ENCODE data around the gene CRYBA4.

The CRYBA4 gene

DNA sequence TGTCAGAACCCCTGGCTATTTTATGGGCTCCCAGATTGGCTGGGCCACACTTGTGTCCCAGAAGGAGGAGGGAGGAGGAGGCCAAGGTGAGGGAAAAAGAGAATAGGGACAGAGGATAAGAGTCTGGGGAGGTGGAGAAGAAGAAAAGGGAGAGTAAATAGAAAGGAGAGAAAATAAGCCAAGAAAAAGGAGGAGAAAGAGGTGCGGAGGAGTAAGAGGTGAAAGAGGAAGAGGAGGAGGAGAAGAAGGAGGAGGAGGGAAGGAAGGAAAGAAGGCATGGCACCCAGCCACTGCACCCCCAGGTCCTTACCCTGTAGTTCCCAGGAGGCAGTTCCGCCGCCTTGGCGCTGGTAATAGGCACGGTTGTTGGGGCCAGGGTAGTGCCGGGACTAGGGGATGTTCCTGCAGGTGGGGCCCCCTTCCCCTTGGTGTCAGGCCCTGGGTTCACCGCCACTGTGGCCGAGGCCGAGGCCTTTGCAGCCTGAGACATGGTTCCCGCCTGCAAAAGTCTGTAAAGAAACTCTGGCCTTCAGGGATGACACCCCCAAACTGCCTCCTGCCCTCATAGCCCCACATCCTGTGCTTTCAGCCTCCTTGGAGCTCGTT, 5.8 kb upstream of the CRYBA4 start:
- Histone ChIP-seq H3K36me3 (no peaks in the 10 kb centered on the region), H3K9me3 (no peaks in the 10 kb centered on the region), H3K4me1 (peaks cover 19% of the 10 kb centered on the region), H3K27me3 (no peaks in the 10 kb centered on the region), H3K4me3 (ENCODE audit: low read depth, low read length) (no peak overlapping the region)
- TF ChIP-seq CTCF (IDR thresholded peaks at IDR 0.05; ENCODE audit: low read depth, low read length): no peak
- no peak for DNase-seq

DNA sequence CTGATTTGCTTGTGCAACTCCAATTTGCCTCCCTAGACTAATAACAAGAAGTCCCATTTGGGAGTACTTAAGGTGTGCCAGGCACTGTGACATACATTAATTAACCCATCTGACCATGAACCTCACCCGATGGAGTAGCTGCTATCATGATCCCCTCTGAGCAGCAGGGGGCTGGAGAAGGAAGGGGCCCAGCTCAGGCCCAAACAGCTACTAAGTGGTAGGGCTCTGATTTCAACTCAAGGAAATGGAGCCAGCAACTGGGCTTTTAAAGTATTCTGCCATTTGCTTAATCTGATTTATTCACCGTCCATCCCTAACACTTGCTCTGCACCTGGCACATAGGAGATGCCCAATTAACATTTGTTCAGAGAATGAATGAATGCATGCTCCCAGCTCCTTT, 5.1 kb upstream of the CRYBA4 start:
- H3K36me3 ChIP-seq: no peaks in the 10 kb centered on the region
- H3K27me3 ChIP-seq: no peaks in the 10 kb centered on the region
- H3K9me3 ChIP-seq: no peaks in the 10 kb centered on the region
- H3K4me3 ChIP-seq (ENCODE audit: low read depth, low read length): no peak overlapping the region
- no peak for DNase-seq
- TF ChIP-seq CTCF (IDR thresholded peaks at IDR 0.05; ENCODE audit: low read depth, low read length): no peak
- H3K4me1 ChIP-seq: peaks cover 19% of the 10 kb centered on the region

DNA sequence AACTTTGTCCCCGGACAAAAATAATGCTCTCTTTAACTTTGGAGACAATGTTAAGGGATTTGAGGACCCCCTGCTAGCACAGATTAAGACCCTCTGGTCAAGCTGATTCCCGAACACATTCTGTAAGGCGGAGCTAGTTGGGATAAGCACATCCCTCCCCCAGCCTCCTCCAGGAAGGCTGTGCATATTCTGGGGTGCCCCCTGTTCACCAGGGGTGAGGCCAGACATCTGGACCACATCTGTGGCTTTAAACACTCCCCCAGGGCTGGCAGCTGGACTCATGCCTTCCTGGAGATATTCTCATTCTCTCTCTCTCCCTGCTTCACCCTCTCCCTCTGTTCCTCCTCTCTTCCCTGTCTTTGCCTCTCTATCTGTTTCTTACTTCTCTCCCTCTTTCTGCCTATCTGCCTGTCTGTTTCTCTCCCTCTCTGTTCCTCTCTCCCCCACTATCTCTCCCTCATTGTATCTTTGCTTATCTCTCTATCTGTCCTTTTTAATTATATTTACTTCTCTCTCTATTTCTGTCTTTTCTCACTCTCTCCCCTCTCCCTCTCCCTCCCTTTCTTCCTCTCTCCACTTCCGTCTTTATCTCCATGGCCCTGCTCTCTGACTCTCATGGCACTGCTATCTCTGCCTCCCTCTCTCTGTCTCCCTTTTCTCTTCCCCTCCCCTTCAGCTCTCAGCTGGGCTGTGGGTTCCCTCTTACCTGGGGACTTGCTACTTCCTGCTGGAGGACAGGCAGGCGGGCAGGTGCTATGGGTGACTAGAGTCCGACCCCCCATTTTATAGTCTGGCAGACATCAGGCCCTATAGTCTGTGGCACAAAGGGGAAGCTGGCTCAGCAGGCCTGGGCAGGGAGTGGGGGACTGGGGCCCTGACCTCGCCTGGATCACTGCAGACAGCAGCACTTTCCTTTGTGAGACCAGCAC, 4.2 kb upstream of the CRYBA4 start, which contains the start of gene CRYBB1:
Gene CRYBB1 (minus strand): TSS at position 757 of the 929 bp plus-strand sequence. CDS start 1,708 bp downstream, outside the sequence.
- no peak for TF ChIP-seq CTCF (IDR thresholded peaks at IDR 0.05; ENCODE audit: low read depth, low read length)
- Histone ChIP-seq H3K27me3 (no peaks in the 10 kb centered on the region), H3K9me3 (no peaks in the 10 kb centered on the region), H3K4me3 (ENCODE audit: low read depth, low read length) (no peak within 1 kb of the TSS), H3K36me3 (no peaks in the 10 kb centered on the region), H3K4me1 (peaks cover 19% of the 10 kb centered on the region)
- DNase-seq: no peak

GRCh38 chr22:26618455-26618854, 3.3 kb upstream of the CRYBA4 start:
- no peak overlapping the region for H3K4me3 ChIP-seq (ENCODE audit: low read depth, low read length)
- DNase-seq: no peak
- H3K4me1 ChIP-seq: peaks cover 19% of the 10 kb centered on the region
- TF ChIP-seq CTCF (IDR thresholded peaks at IDR 0.05; ENCODE audit: low read depth, low read length): no peak
- no peaks in the 10 kb centered on the region for H3K9me3 ChIP-seq
- H3K27me3 ChIP-seq: no peaks in the 10 kb centered on the region
- H3K36me3 ChIP-seq: no peaks in the 10 kb centered on the region

GRCh38 chr22:26619510-26619909, 2.3 kb upstream of the CRYBA4 start:
- Histone ChIP-seq H3K9me3 (no peaks in the 10 kb centered on the region), H3K4me3 (ENCODE audit: low read depth, low read length) (no peak overlapping the region), H3K27me3 (no peaks in the 10 kb centered on the region), H3K36me3 (no peaks in the 10 kb centered on the region), H3K4me1 (peaks cover 15% of the 10 kb centered on the region)
- DNase-seq: no peak
- TF ChIP-seq CTCF (IDR thresholded peaks at IDR 0.05; ENCODE audit: low read depth, low read length): no peak

DNA sequence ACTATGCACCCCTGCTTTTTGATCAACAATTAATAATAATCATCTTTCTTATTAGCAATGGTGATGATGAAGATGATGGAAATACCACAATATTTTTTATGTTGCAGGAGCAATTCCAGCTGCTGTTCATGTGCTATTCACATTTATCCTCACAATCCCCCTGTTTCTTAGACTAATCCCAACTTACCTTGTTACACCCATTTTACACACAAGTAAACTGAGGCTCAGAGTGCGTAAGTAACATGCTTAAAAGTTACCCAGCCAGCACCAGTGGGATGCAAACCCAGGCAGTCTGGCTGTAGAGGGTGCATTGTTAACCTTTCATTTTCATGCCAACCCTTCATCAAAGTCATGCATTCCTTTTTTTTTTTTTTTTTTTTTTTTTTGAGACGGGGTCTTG, 1.6 kb upstream of the CRYBA4 start:
- no peak for DNase-seq
- H3K4me3 ChIP-seq (ENCODE audit: low read depth, low read length): no peak overlapping the region
- TF ChIP-seq CTCF (IDR thresholded peaks at IDR 0.05; ENCODE audit: low read depth, low read length): no peak
- H3K4me1 ChIP-seq: peaks cover 15% of the 10 kb centered on the region
- H3K36me3 ChIP-seq: no peaks in the 10 kb centered on the region
- no peaks in the 10 kb centered on the region for H3K9me3 ChIP-seq
- H3K27me3 ChIP-seq: no peaks in the 10 kb centered on the region
